Measurements from ENCODE around the gene PCDH1. TPM values are rescaled to one million over a fixed set of nuclear protein-coding genes. Genes with fewer than 3 reads are reported as not detected.
"Not testable (repeated sequence)": the region's sequence is repeated elsewhere in the genome, so short reads cannot be mapped to it uniquely, and the experiment has no call there.

PCDH1 gene
- 1.6 and 2.2 TPM in 2 replicates for total RNA-seq (2014; rRNA removed; shearing (Covaris generic))

DNA sequence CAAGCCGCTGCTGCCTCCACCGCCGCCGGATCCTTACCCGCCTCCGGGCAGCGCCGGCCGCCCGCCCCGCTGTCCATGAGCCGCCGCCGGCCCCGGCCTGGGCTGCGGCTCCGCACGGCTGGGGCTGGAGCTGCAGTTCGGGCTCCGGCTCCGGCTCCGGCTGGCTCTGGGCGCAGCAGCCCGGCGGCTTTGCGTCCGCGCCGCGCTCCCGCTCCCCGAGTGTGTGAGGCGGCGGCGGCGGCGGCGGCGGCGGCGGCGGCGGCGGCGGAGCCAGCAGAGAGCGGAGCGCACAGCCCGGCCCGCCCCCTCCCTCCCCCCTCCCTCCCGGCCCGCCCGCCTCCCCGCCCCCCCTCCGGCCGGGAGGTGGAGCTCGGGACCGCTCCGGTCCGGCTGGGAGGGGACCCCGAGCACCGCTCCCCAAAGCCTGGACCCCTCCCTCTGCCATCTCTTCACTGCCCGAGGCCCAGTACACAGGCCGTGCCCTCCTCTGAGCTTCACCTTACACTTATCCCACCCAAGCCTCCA, at the start of gene PCDH1:
Gene PCDH1, minus strand, starts transcription at position 225 of the 525 bp plus-strand sequence. Its CDS starts 148 bp downstream, at position 77.
- peak; percentile 28 for DNase-seq (ENCODE audit: low read depth)

- no peak for DNase-seq (ENCODE audit: low read depth)
Measured at GRCh38 chr5:141926434-141926833, 48.2 kb upstream of the PCDH1 start.

DNA sequence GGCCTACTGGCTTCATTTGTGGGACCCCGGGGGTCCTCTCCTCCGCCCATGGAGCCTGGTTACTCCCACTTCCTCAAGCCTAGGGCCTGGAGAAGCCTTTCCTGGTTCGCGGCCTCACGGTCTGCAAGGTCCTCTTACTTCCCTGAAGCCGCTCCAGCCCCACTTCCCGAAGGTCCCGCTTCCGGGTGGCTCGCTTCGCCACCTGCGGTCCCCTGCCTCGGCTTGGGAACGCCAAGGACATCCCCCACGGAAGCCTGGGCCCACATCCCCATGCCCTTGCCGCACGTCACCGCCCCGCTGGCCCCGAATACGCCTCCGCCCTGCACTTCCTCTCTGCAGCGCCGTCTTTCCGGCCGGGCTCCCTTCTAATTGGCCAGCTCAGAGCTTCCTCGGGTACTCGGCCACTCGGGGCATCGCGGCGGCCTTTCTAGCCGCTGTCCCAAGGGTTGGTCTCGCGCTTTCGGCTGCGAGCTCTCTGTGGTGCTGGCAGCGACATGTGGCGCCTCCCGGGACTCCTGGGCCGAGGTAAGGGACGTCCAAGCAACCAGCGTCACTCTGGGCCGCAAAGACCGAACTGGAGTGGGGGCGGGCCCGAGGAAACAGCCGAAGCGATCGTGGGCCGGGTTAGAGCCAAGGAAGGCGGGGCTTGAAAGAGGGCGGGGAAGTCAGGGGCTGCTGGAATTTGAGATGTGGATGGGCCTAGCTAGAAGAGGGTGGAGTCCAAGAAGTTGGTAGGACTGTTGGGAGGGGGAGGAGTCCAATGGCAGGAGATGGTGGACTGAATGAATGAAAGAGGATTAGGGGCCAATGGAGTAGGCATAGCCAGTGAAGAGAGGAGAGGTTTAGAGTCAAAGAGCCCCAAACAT, 45.5 kb upstream of the PCDH1 start, which contains the start of gene DELE1:
Gene DELE1, plus strand, starts transcription at position 424 of the 866 bp plus-strand sequence. Its CDS starts 71 bp downstream, at position 495.
- peak; percentile 90 for DNase-seq (ENCODE audit: low read depth)

- DNase-seq (ENCODE audit: low read depth) = not testable (repeated sequence)
Measured at GRCh38 chr5:141922827-141923447, 44.7 kb upstream of the PCDH1 start.

- no peak for DNase-seq (ENCODE audit: low read depth)
Measured at GRCh38 chr5:141920771-141921170, 42.6 kb upstream of the PCDH1 start.

- DNase-seq (ENCODE audit: low read depth) = no peak
Measured at GRCh38 chr5:141919218-141920119, 41.3 kb upstream of the PCDH1 start.

DNA sequence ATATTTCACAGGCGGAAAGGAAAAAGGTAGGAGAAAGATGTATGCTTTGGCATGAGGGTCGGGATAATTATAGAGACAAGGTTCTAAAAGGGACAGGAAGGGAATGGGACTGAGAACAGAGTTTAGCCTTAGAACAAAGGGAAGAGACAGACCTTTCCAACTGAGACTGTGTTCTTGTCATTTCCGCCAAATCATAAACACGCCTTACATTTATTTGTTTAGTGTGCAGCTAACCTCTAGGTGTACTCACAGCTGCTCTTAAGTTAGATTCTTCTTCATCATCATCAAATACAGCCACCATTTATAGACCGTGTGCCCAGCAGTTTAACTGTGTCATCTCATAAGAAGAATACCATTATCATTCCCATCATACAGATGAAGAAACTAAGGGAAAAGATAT, 39.5 kb upstream of the PCDH1 start:
- DNase-seq (ENCODE audit: low read depth) = no peak

- no peak for DNase-seq (ENCODE audit: low read depth)
Measured at GRCh38 chr5:141916522-141916921, 38.3 kb upstream of the PCDH1 start.

DNA sequence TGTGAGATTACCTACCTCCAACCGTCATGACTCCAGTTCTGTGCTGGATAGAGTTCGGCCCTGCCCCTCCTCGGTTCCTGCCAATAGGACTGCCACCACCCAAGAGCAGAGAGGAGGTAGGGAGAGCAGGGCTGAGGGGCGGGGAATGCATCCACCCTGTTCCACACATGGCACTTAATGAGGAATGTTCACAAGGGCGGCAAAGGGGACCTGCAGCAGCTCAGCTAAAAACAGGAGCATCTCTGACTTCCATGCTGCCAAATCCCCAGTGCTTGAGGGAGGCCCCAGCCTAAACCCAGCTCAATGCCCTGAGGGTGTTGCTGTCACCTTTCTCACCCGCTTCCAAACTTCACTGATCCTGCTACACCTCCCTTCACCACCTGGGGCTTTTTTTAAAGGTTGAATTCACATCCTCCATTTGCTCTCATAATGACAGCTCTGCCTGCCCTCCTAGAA, 37.7 kb upstream of the PCDH1 start:
- no peak for DNase-seq (ENCODE audit: low read depth)

GRCh38 chr5:141914797-141915196, 36.6 kb upstream of the PCDH1 start:
- DNase-seq (ENCODE audit: low read depth) = no peak

- no peak for DNase-seq (ENCODE audit: low read depth)
Measured at GRCh38 chr5:141914199-141914743, 36.1 kb upstream of the PCDH1 start.

- DNase-seq (ENCODE audit: low read depth) = no peak
Measured at GRCh38 chr5:141913560-141914198, 35.5 kb upstream of the PCDH1 start.

DNA sequence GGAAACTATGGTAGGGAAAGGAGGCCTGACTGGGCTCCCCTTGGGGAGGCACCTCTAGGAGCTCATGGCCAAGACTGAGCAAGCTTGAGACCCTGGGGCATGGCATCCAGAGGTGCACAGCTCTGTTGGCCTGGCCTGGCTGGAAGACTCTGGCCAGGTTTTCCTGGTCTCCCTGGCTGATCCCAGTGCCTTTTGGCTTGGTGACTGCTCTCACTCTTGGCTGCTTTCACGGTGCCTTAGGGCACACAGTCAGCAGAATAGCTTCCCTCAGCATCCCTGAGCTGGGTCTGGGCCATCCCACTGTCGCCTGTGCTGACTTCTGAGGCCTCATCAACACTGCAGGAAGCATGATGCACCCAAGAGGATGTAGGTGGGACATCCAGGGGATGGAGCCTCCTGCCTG, 32.1 kb upstream of the PCDH1 start:
- DNase-seq (ENCODE audit: low read depth) = peak; percentile 97

- DNase-seq (ENCODE audit: low read depth) = no peak
Measured at GRCh38 chr5:141909212-141909611, 31.0 kb upstream of the PCDH1 start.

DNA sequence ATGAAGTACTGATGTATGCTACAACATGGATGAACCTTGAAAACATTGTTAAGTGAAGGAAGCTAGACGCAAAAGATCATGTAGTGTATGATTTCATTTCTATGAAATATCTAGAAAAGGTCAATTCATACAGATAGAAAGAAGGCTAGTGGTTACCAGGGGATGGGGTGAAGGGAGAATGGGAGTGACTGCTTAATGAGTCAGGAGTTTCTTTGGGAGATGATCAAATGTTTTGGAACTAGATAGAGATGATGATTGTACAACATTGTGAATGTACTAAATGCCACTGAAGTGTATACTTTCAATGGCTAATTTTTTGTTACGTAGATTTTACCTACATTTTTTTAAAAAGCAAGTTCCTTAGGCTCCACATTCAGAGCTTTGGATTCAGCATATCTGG, 30.6 kb upstream of the PCDH1 start:
- DNase-seq (ENCODE audit: low read depth) = peak; percentile 52

DNA sequence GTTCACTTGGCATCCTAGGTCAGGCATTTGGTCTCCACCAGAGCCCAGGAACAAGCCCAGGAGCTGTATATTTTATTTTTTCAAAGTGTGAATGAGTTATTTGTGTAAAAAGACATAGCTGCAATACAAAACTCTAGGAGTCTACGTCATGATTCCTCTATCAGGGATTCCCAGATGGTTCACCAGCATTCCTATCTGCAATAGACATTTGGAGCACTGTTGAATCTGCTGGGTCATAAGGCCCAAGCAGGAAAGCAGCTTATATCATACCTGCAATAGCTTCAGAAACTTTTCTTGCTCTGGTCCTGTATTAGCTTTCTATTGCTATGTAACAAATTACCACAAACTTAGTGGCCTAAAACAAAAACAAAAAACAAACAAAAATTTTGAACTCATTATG, 28.8 kb upstream of the PCDH1 start:
- DNase-seq (ENCODE audit: low read depth) = no peak

DNA sequence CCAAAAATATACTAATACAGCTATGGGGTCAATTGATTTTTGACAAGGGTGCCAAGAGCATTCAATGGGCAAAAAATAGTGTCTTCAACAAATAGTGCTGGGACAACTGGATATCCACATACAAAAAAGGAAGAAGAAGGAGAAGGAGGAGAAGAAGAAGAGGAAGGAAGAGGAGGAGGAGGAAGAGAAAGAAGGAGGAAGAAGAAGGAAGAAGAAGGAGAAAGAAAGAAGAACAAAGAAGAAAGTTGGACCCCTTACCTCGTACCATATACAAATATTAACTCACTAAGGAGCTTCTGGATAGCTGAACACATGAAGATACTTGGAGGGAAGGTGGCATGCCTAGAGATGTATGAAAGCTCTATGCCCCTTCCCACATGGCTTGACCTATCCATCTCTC, 28.3 kb upstream of the PCDH1 start:
- no peak for DNase-seq (ENCODE audit: low read depth)

DNA sequence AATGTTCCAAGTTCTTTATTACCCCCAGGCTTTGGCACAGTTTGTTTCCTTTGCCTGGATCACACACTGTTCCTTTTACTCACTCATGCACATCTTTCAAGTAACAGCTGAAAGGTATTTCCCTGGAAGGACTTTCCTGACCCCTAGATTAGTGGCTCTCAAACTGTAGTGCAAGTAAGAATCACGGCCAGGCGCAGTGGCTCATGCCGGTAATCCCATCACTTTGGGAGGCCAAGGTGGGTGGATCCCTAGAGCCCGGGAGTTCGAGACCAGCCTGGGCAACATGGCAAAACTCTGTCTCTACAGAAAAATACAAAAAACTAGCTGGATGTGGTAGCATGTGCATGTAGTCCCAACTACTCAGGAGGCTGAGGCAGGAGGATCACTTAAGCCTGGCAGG, 26.3 kb upstream of the PCDH1 start:
- DNase-seq (ENCODE audit: low read depth) = no peak

- no peak for DNase-seq (ENCODE audit: low read depth)
Measured at GRCh38 chr5:141903261-141903660, 25.1 kb upstream of the PCDH1 start.

DNA sequence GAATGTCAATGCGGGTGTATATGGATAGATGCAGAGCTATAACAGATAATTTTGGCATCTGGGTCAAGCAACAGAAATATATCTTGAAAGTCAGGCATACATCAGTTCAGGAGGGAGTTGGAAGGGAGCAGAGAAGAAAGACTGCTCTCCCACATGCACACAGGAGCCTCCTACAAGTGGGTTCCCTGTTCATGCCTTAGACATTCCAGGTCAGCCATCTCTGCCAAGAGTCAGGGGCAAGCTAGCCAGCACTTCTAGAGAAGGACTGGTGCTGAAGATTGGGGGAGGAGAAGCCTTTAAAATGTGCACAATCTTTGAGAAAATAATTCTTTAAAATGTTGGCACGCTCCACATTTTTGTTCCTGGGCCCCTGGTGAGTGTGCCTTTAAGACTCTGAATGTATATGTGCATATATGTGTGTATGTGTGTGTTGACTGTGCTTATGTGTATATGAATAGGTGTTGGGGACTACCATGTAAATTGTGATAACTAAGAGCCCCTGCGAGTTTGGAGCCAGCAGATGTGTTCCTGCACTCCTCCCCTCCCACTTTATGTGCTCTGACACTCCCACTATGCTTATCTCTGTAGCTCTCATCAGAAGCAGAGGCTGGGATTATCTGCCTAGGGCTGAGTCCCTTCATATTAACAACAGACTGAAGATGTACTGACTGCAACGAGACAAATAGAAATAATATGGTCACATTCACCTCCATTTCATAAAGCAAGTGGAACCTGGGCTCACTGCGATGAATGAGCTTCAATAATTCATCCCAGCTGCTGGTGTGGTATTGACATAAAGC, 24.0 kb upstream of the PCDH1 start:
- DNase-seq (ENCODE audit: low read depth) = no peak
